ENCODE data around the gene ATG10. TPM values are rescaled to one million over a fixed set of nuclear protein-coding genes. Genes with fewer than 3 reads are reported as not detected.

ATG10 gene
- total RNA-seq, 2 donors from 2014 or later: 4.5 to 7.3 TPM

DNA sequence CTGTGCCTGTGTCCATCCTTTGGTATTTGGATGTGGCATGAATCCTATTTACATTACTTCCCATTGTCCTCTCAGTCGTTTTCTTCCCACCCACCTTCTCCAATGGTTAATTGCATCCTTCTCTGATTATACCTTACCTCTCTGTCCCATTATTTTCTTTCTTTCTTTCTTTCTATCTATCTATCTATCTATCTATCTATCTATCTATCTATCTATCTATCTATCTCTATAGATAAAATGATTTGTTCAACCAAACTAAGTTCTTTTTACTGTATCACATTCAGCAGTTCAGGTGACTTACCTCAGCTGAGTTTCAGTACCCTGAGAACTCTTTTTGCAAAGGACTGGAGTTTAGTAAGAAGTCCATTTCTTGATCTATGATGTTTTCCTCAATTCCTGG, 225.7 kb downstream of the ATG10 start:
- Mint-ChIP-seq H3K27ac (no peak overlapping the region), H3K36me3 (no peaks in the 10 kb centered on the region), H3K9me3 (no peaks in the 10 kb centered on the region)
- DNase-seq (ENCODE audit: low spot score in 2 of 2) (no peak), ATAC-seq (no peak)

DNA sequence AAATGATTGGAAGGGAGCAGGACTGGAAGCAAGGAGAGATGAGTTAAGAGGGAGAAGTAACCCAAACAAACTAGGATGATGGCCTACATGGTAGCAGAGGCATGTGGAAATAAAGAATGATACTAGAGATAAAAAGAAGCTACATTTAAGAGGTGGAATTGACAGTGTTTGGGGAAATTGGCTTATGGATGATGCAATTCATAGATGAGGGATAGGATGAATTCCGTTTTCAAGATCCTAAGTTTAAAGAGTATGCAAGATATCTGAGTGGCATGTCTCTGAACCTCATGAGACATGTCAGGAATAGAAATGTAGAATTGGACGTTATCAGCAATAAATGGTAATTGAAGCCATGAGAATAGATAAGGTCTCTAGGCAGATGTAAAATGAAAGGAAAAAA, 232.7 kb downstream of the ATG10 start:
- H3K9me3 Mint-ChIP-seq: no peaks in the 10 kb centered on the region

DNA sequence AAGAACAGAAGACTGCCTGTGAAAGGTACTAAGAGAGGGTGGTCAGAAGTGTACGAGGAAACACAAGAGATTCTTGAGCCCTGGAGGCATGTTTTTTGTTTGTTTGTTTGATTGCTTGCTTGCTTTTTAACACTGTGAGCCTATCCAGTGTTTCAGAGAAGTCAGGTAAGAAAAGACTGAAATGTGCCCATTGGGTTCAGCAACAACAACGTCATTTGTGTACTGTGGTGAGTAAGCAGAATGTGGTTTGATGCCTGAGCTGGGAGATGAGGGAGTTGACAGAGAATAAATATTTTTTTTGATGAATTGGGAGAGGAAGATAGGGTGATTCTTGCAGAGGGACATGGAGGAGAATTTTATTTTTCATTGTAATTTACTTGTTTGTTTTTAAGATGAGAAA, 233.2 kb downstream of the ATG10 start:
- Mint-ChIP-seq H3K27ac (no peak overlapping the region), H3K36me3 (no peaks in the 10 kb centered on the region), H3K9me3 (no peaks in the 10 kb centered on the region)
- DNase-seq (ENCODE audit: low spot score in 2 of 2) (no peak), ATAC-seq (no peak)

More for the DNA sequence above, 232.7 kb downstream of the ATG10 start:
- H3K36me3 Mint-ChIP-seq: no peaks in the 10 kb centered on the region
- H3K27ac Mint-ChIP-seq: no peak overlapping the region
- no peak for DNase-seq (ENCODE audit: low spot score in 2 of 2)
- ATAC-seq: no peak

DNA sequence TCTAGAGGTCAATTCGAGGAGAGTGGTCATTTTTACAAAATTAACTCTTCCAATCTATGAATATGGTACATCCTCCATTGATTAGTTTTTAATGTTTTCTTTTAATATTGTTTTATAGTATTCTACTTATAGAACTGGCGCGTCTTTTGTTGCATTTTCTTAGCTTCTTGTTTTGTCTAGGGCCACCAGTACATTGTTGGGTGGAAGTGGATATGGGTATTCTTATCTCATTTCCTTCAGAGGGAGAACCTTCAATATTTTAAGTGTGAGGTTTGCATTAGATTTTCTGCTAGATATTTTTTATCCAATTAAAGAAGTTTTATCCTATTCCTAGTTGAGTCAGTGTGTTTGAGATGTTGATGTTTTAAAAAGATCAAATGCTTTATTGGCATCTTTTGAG, 236.5 kb downstream of the ATG10 start:
- Mint-ChIP-seq H3K27ac (no peak overlapping the region), H3K9me3 (no peaks in the 10 kb centered on the region), H3K36me3 (no peaks in the 10 kb centered on the region)
- ATAC-seq (no peak), DNase-seq (ENCODE audit: low spot score in 2 of 2) (no peak)

DNA sequence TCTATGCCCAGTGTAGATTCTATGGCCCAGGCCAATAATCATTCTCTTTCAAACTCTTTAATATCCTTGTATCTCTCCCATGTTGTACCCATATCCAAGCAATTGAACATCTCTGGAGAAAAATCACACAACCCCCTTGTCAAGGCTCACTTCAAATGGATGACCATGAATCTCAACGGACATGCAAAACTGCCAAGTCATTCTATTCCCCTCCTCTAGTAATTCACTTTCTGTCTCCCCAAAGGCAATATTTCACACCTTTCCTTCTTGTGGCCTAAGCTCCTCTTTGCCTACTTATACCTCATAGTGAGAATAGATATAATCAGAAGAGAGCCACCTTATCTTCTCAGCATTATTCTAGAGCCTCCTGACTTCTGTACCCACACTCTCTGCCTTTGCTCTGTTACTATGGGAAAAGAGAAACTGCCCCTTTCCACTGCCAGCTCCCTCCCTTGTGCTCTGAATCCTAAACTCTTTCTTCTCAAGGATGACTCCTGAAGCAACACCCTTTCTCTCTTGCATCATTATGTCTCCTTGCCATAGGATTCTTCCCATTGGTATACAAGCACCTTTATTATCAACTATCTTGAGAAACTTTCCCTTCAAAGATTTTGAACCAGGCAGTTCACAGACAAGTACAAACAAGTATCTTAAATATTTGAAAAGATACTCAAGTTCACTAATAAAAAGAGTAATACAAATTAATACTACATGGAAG, 240.2 kb downstream of the ATG10 start:
- Mint-ChIP-seq H3K27ac (no peak overlapping the region), H3K36me3 (no peaks in the 10 kb centered on the region), H3K9me3 (no peaks in the 10 kb centered on the region)
- DNase-seq (ENCODE audit: low spot score in 2 of 2) (no peak), ATAC-seq (no peak)

DNA sequence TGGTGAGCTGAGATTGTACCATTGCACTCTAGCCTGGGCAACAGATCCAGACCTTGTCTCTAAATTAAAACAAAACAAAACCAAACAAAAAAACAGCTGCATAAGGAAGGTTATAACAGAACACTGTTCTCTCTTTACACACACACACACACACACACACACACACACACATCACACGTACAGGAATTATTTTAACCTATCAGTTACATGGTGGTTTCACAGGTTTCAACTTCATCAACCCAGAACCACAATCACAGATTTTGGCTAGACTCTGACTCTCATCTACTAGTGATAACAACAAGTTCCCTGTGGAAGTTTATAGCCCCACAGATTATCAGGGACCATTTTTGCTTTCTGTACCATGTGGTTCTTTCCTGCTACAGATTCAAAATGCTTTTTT, 246.1 kb downstream of the ATG10 start:
- Mint-ChIP-seq H3K9me3 (no peaks in the 10 kb centered on the region), H3K27ac (no peak overlapping the region), H3K36me3 (no peaks in the 10 kb centered on the region)
- ATAC-seq (no peak), DNase-seq (ENCODE audit: low spot score in 2 of 2) (no peak)

DNA sequence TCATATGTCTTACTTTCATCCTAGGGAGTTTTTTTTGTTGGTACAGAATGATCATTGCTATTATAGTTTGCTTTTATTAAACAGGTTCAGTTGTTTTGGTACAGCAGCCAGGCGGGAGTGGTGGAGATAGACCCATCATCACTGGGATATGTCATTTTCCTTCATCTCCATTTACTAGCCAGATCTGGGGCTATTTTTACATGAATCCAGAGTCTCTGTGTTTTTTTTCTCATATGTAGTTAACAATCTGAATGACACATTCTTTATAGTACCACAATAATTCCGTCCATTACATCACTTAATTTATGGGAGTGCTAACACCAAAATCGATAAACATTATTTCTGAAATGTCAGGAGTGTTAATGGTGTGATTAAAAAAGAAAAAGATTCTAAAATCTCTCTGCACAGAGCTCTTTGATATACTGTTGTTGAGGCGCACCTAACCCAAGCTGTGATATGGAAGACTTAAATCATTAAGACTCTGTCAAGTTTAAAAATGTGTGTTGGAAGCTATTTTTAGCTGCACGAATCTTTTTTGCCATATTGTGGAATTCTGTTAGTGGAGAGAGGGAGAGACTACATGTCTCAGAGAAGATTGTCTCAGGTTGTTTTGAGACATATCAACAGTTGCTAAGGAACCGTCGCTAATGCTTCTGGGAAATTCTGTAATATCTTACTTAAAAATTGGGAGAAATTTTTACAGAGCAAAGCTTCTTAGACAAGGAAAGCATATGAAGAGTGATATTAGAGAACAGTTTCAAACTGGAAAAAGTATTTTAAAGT, 246.7 kb downstream of the ATG10 start:
- DNase-seq (ENCODE audit: low spot score in 2 of 2) (no peak), ATAC-seq (no peak)
- Mint-ChIP-seq H3K9me3 (no peaks in the 10 kb centered on the region), H3K36me3 (no peaks in the 10 kb centered on the region), H3K27ac (no peak overlapping the region)

DNA sequence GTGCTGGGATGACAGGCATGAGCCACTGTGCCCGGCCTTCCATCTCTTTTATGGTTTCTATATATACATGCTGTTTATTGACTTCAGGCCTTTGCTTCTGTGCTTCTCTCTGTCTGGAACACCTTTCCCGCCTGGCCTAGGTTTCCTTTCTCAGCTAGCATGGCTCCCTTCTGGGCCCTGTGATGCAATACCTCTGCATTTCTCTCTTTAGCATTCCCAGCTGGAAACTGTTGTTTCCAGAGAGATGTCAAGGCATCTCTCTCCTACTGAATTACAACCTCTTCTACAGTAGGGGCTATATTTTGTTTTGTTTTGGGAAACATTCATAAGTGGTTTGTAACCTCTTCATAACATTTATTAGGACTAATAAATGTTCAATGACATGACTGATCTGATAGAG, 249.2 kb downstream of the ATG10 start:
- Mint-ChIP-seq H3K36me3 (no peaks in the 10 kb centered on the region), H3K9me3 (no peaks in the 10 kb centered on the region), H3K27ac (peak overlapping the region in 1 of 2 donors; percentile 76)
- no peak for ATAC-seq
- DNase-seq (ENCODE audit: low spot score in 2 of 2): no peak

DNA sequence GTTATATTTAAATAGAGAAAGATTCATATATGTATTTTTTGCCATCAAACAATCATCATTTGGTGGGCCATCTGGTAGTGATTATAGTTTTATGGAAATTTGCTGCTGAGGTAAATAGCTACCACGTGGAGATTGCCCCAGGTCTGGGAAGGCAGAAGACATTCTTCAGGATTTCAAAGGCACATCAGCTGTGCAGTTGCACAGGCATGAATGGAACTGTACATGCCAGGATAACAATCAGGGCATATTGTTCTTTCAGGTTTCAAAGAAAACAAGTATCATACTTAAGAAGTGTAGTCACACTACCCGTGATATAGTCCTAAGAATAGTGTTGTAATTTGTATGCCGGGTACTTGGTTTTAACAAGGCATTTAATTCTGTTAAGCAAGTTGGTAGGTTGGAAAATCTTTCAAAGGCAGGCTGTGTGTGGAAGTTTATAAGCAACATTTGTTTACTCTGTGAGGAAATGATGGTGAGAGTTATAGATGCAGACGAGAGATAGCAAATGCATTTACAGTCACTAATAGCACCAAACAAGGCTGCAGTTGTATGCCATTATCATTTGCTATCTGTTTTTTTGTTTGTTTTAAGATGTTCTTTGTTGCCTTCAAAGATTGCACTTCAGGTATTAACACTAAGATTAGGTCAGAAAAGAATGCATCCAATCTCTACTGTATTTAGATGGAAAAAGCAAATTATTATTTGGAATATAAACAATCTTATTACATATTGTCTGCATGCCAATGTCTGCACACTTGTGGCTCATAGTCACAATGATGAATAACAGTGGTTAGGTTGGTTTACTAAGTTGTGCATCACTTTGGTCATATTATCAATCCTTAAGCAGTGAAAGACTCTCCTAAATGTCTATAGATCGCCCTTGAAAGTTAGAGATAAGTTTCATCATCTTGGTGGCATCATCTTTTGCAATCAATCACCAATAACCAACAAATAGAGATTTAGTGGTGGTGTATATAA, 251.1 kb downstream of the ATG10 start:
- Mint-ChIP-seq H3K36me3 (no peaks in the 10 kb centered on the region), H3K9me3 (no peaks in the 10 kb centered on the region), H3K27ac (no peak overlapping the region)
- ATAC-seq: no peak
- DNase-seq (ENCODE audit: low spot score in 2 of 2): no peak

DNA sequence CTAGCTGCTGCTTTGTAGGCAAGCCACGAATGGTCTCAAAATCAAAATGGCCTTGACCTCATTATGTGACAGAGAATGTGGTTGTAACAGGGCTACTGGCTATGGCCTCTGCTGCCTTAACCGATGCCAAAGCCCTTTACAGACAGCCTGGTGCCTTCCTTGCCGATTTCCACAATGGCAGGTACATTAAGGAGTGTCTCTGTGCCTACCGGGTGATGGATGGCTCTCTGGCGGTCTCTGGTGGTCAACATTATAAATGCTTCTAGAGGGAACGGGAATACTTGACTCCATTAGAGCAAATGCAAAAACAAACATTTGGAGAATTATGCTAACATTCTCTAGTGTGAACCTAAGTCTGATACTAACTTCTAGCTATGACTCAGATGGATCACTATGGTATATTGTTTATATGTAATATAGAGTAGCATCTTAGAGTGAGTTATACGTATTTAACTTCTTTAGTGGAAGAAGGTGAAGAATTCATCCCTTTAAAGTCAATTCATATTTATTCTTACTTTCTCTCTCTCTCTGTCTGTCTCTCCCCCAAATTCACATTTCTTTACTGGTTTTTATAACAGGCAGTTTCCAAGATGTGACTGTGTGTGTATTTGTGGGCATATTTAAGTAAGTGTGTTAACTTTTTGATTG, 253.8 kb downstream of the ATG10 start:
- no peak overlapping the region for H3K27ac Mint-ChIP-seq
- ATAC-seq (peak; percentile 77 to 80), DNase-seq (ENCODE audit: low spot score in 2 of 2) (peak; percentile 55 to 71)
- no peaks in the 10 kb centered on the region for H3K9me3 Mint-ChIP-seq
- H3K36me3 Mint-ChIP-seq: no peaks in the 10 kb centered on the region

DNA sequence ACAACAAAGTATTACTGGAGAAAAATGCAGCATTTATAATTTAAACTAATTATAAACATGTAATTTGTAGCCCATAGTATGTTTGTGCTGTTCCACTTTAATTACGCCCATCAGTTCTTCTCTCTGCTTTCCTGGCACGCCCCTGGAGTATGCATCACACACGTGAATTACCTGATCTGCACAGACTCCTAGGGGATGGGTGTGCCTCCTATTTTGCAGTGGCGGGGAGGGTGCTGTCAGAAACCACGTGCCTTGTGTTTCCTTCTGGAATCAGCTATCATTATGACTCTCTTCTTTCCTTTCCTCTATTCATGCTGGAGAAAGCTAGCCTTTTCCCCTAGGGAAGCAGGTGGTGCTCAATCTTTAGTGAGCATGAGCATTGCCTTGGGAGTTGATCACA, 263.1 kb downstream of the ATG10 start:
- ATAC-seq (no peak), DNase-seq (ENCODE audit: low spot score in 2 of 2) (no peak)
- Mint-ChIP-seq H3K9me3 (no peaks in the 10 kb centered on the region), H3K36me3 (no peaks in the 10 kb centered on the region), H3K27ac (no peak overlapping the region)

DNA sequence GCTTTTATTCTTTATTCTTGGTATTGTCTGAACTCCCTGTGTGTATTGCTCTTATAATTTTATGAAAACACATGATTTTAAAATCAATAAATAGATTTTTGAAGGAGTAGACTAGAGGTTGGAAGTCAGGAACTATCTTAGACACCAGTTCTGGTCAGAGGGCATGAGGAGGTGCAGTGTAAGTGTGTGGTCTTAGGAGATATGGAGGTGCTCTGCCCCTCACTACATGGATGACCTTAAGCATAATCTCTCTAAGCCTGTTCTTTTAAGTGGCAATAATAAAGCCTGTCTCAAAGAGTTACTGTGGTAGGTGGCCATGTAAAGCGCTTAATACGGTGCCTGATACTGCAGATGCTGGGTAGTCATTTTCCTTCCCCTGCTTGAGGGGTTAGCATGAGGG, 272.3 kb downstream of the ATG10 start:
- H3K36me3 Mint-ChIP-seq: peaks cover 12 to 18% of the 10 kb centered on the region in 2 donors
- ATAC-seq: no peak
- no peak overlapping the region for H3K27ac Mint-ChIP-seq

DNA sequence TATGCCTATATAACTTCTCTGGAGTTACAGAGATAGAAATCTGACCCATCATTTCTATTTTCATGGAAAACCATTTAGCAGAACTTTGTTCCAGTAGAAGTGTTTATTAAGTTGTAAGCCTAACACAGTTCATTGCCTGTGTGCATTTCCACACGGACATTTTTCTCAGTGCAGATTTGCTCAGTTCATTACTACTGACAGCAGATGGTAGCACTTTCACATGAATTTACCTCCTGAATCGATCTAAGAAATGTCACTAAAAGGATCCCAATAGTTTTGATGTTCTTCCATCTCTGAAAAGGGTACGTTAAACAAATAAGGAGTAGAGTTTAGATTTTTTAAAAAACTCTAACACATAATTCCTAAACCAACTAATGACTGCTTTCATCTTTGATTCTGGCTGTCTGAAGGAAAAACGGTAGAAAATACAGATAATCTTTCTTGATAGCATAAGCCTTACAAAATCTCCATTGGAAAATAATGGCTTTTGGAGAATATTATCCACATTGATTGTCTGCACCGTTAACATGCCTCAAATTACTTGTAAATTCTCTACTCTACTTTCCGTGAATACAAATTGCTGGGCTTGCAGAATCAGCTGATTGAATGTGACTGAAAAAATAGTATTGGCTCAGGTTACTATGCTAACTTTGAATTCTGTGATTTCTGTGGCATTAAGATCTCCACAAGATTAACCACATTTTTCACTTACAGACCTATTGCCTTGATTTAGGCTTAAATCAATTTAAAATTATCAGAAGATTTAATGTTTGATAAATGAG, 273.2 kb downstream of the ATG10 start:
- H3K9me3 Mint-ChIP-seq: peaks cover 11 to 15% of the 10 kb centered on the region in 2 donors
- peaks cover 12 to 18% of the 10 kb centered on the region in 2 donors for H3K36me3 Mint-ChIP-seq
- DNase-seq (ENCODE audit: low spot score in 2 of 2): no peak
- no peak for ATAC-seq
- H3K27ac Mint-ChIP-seq: no peak overlapping the region

More for the DNA sequence above, 272.3 kb downstream of the ATG10 start:
- H3K9me3 Mint-ChIP-seq: peaks cover 11 to 15% of the 10 kb centered on the region in 2 donors
- no peak for DNase-seq (ENCODE audit: low spot score in 2 of 2)

DNA sequence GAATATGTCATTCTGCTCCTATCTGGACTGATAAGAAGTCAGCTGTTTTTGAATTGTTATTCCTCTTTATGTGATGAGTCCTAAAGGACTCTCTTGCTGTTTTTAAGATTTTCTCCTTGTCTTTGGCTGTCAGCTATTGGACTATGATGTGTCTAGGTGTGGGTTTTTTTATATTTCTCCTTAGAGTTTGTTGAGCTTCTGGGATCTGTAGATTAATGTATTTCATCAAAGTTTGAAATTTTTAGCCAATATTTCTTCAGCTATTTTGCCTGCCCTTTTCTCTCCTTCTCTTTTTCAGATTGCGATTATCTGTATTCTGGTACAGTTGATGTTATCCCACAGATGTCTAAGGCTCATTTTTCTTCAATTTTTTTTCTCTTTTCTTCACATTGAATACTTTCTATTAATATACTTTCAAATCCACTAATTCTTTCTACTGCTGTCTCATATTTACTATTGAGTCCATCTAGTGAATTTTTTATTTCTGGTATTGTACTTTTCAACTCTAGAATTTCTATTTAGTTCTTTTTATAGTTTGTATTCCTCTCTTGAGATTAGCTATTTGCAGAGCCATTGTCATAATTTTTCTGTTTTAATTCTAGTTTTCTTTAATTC, 275.2 kb downstream of the ATG10 start:
- no peak for DNase-seq (ENCODE audit: low spot score in 2 of 2)

DNA sequence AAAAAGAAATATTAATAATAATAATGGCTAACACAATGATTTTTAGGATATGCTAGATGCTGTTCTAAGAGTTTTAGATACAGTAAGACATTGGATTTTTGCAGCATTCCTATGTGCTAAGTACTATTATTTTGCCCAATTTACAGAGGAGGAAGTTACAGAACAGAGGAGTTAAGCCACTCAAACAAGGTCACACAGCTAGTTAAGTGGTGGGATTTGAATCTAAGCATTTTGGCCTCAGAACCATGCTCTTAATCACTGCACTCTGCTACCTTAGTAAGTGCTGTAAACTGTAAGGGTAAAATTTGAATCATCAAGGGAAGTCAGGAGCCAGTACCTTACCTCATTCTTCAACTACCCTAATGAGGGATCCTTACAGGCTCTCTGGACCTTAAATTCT, 280.9 kb downstream of the ATG10 start:
- no peak for ATAC-seq
- Mint-ChIP-seq H3K9me3 (peaks cover 5 to 6% of the 10 kb centered on the region in 2 donors), H3K36me3 (peaks cover 6 to 7% of the 10 kb centered on the region in 2 donors), H3K27ac (no peak overlapping the region)
- DNase-seq (ENCODE audit: low spot score in 2 of 2): no peak

More for the DNA sequence above, 275.2 kb downstream of the ATG10 start:
- H3K36me3 Mint-ChIP-seq: peaks cover 12 to 18% of the 10 kb centered on the region in 2 donors
- peaks cover 11 to 15% of the 10 kb centered on the region in 2 donors for H3K9me3 Mint-ChIP-seq
- H3K27ac Mint-ChIP-seq: no peak overlapping the region
- no peak for ATAC-seq

All from activated naive CD4-positive, alpha-beta T cell treated with anti-CD3 and anti-CD28 coated beads, Interleukin-2, amount 50 U/mL, for 72 hours (primary cell).